Activated CD8-positive, alpha-beta T cell treated with anti-CD3 and anti-CD28 coated beads for 36 hours (primary cell): ENCODE measurements around the gene TRAK1. TPM values are rescaled to one million over a fixed set of nuclear protein-coding genes. Genes with fewer than 3 reads are reported as not detected.

Source experiments
- ATAC-seq: fragments of 200-7000 bp; cut with Tn5 transposase; one replicate; pipeline ENCODE4 v1.10.0; 2021; ENCODE audit warnings: mild to moderate bottlenecking, moderate library complexity
- CTCF ChIA-PET: fragments of 350-600 bp; sonication (Branson Sonifier 250); formaldehyde crosslinking; loops from one replicate; lab custom pipeline; 2021; ENCODE audit warnings: antibody characterized with exemption; lab: Charles Lee
- POLR2A ChIA-PET: fragments of 350-600 bp; sonication (Branson Sonifier 250); formaldehyde crosslinking; loops from one replicate; lab custom pipeline; 2021; ENCODE audit warnings: antibody characterized with exemption; lab: Charles Lee
- DNase-seq: peaks from one replicate; pipeline ENCODE4 v3.0.0-alpha.2; 2020
- H3K27ac Mint-ChIP-seq: one replicate; pipeline ENCODE4 v1.8.0; 2021; ENCODE audit warnings: mild to moderate bottlenecking, mixed read lengths
- H3K27me3 Mint-ChIP-seq: one replicate; pipeline ENCODE4 v1.8.0; 2021; ENCODE audit warnings: mixed read lengths
- H3K36me3 Mint-ChIP-seq: one replicate; pipeline ENCODE4 v1.8.0; 2021; ENCODE audit warnings: low read depth, mixed read lengths
- H3K4me1 Mint-ChIP-seq: one replicate; pipeline ENCODE4 v1.8.0; 2021; ENCODE audit warnings: low read depth, mixed read lengths
- H3K4me3 Mint-ChIP-seq: one replicate; pipeline ENCODE4 v1.8.0; 2021; ENCODE audit warnings: mild to moderate bottlenecking, moderate library complexity, mixed read lengths
- H3K9me3 Mint-ChIP-seq: one replicate; pipeline ENCODE4 v1.8.0; 2021; ENCODE audit warnings: mixed read lengths
- CTCF ChIP-seq: fragments of 200-600 bp; IDR thresholded peaks from one replicate; pipeline ENCODE4 v1.8.0; 2022; ENCODE audit warnings: antibody characterized with exemption, mild to moderate bottlenecking
- intact Hi-C: fragments of 100-400 bp; cut with micrococcal nuclease; formaldehyde crosslinking; loops from one replicate; pipeline ENCODE4 v1.10.0; 2022
- total RNA-seq, 2 experiments: library from RNA; stranded (reverse); gene quantifications; one replicate each; pipeline ENCODE4 v1.2.3, GENCODE V29; 2021

Gene TRAK1
- total RNA-seq, 2 experiments from 2014 or later: 24.1 to 24.3 TPM

GRCh38 chr3:42062464-42062863 lies 28.7 kb upstream of the TRAK1 start:
- H3K4me3 Mint-ChIP-seq: no peak overlapping the region
- H3K27me3 Mint-ChIP-seq: no peaks in the 10 kb centered on the region
- ChIA-PET CTCF (no interaction called here), POLR2A (no interaction called here)
- H3K9me3 Mint-ChIP-seq: no peaks in the 10 kb centered on the region
- DNase-seq (no peak), ATAC-seq (no peak)
- peaks cover 21% of the 10 kb centered on the region for H3K4me1 Mint-ChIP-seq
- H3K36me3 Mint-ChIP-seq: peaks cover 4% of the 10 kb centered on the region
- no peak for TF ChIP-seq CTCF
- H3K27ac Mint-ChIP-seq: no peak overlapping the region
- intact Hi-C loops: no loop called here

- peaks cover 22% of the 10 kb centered on the region for H3K4me1 Mint-ChIP-seq
These were observed 27.3 kb upstream of the TRAK1 start for GRCh38 chr3:42063888-42064287.

GRCh38 chr3:42066516-42067181 lies 24.5 kb upstream of the TRAK1 start:
- no peak for TF ChIP-seq CTCF
- no peak overlapping the region for H3K4me3 Mint-ChIP-seq
- ATAC-seq (no peak), DNase-seq (no peak)
- H3K9me3 Mint-ChIP-seq: no peaks in the 10 kb centered on the region
- H3K27ac Mint-ChIP-seq: no peak overlapping the region
- POLR2A ChIA-PET: interaction anchor here (1.2 kb wide), 1 partner anchor 54 kb away, joined by 3 read pairs; no protein-coding TSS in a partner anchor
- CTCF ChIA-PET: no interaction called here
- peaks cover 4% of the 10 kb centered on the region for H3K36me3 Mint-ChIP-seq
- H3K4me1 Mint-ChIP-seq: peaks cover 20% of the 10 kb centered on the region
- H3K27me3 Mint-ChIP-seq: no peaks in the 10 kb centered on the region
- intact Hi-C loops: no loop called here

More at GRCh38 chr3:42063888-42064287, 27.3 kb upstream of the TRAK1 start:
- ChIA-PET POLR2A (interaction anchor here (1.0 kb wide), 1 partner anchor 29 kb away, joined by 3 read pairs; no protein-coding TSS in a partner anchor), CTCF (interaction anchor here (1.0 kb wide), 1 partner anchor 35 kb away, joined by 3 read pairs; no protein-coding TSS in a partner anchor)
- Mint-ChIP-seq H3K27me3 (no peaks in the 10 kb centered on the region), H3K4me3 (no peak overlapping the region), H3K27ac (no peak overlapping the region), H3K36me3 (peaks cover 4% of the 10 kb centered on the region), H3K9me3 (no peaks in the 10 kb centered on the region)
- DNase-seq (no peak), ATAC-seq (no peak)
- intact Hi-C loops: no loop called here
- no peak for TF ChIP-seq CTCF

GRCh38 chr3:42067326-42067725 lies 23.8 kb upstream of the TRAK1 start:
- ChIA-PET CTCF (no interaction called here), POLR2A (no interaction called here)
- Mint-ChIP-seq H3K4me1 (peaks cover 25% of the 10 kb centered on the region), H3K27ac (no peak overlapping the region), H3K4me3 (no peak overlapping the region), H3K36me3 (peaks cover 1% of the 10 kb centered on the region), H3K9me3 (no peaks in the 10 kb centered on the region), H3K27me3 (no peaks in the 10 kb centered on the region)
- intact Hi-C loops: no loop called here
- ATAC-seq: no peak
- DNase-seq: no peak
- no peak for TF ChIP-seq CTCF

GRCh38 chr3:42068303-42069088 lies 22.7 kb upstream of the TRAK1 start:
- TF ChIP-seq CTCF: no peak

More at GRCh38 chr3:42068303-42069088, 22.7 kb upstream of the TRAK1 start:
- ATAC-seq (no peak), DNase-seq (no peak)
- ChIA-PET CTCF (no interaction called here), POLR2A (interaction anchor here (0.7 kb wide), 1 partner anchor 22 kb away, joined by 3 read pairs; no protein-coding TSS in a partner anchor)
- H3K27me3 Mint-ChIP-seq: no peaks in the 10 kb centered on the region
- peaks cover 33% of the 10 kb centered on the region for H3K4me1 Mint-ChIP-seq
- no peaks in the 10 kb centered on the region for H3K36me3 Mint-ChIP-seq
- no peak overlapping the region for H3K4me3 Mint-ChIP-seq
- no peaks in the 10 kb centered on the region for H3K9me3 Mint-ChIP-seq
- no peak overlapping the region for H3K27ac Mint-ChIP-seq
- intact Hi-C loops: no loop called here
